ENCODE results near the gene DNAJC15.

Gene DNAJC15

DNA sequence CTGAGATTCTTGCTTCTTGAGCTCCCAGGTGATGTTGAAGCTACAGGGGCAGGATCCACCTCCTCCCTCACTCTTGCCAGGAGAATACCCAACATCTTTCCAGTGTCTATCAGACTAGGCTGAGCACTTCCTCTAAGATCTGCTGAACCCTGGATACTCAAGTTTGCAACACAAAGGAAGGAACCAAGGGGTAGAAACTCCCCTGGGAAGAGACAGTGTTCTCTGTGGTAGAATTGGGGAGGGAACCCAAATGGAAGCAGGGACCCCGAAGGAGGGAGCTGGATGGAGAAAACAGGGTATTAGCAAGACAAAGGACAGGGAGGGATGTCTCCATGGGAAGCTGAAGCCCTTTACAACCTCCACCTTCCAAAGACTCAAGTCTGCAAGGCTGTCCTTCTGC lies 117.6 kb downstream of the DNAJC15 start:
- H3K4me1 ChIP-seq, result no peaks in the 10 kb centered on the region
- no peaks in the 10 kb centered on the region for H3K27me3 ChIP-seq
- no peaks in the 10 kb centered on the region for H3K36me3 ChIP-seq
- no peak overlapping the region for H3K4me3 ChIP-seq (ENCODE audit: low read depth, low read length)
- DNase-seq, result no peak
- TF ChIP-seq, protein P1, sequence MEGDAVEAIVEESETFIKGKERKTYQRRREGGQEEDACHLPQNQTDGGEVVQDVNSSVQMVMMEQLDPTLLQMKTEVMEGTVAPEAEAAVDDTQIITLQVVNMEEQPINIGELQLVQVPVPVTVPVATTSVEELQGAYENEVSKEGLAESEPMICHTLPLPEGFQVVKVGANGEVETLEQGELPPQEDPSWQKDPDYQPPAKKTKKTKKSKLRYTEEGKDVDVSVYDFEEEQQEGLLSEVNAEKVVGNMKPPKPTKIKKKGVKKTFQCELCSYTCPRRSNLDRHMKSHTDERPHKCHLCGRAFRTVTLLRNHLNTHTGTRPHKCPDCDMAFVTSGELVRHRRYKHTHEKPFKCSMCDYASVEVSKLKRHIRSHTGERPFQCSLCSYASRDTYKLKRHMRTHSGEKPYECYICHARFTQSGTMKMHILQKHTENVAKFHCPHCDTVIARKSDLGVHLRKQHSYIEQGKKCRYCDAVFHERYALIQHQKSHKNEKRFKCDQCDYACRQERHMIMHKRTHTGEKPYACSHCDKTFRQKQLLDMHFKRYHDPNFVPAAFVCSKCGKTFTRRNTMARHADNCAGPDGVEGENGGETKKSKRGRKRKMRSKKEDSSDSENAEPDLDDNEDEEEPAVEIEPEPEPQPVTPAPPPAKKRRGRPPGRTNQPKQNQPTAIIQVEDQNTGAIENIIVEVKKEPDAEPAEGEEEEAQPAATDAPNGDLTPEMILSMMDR (IDR thresholded peaks at IDR 0.05; ENCODE audit: low read depth, low read length), result no peak
- H3K9me3 ChIP-seq, result no peaks in the 10 kb centered on the region; the same call in 1 of the 2 replicates

DNA sequence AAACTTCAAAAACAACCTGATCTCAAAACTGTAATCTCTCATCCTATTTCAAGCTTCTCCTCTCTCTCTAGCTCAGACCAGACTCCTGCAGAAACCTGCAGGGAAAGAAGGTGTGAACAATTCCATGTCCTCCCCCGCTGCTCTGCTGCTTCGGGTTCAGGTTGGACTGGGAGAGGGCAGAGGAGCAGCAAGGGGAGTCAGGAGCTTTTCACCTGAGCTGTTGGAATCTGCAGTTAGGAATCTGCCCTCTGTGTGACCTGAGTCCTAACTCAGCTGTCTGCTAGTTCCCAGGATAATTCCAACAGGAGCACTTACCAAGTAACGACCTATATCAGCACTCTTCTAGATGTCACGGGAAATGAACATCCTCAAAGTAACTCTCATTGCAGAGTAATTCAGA lies 118.3 kb downstream of the DNAJC15 start:
- DNase-seq, result no peak
- Histone ChIP-seq H3K27me3 (no peaks in the 10 kb centered on the region), H3K36me3 (no peaks in the 10 kb centered on the region), H3K4me3 (ENCODE audit: low read depth, low read length) (no peak overlapping the region), H3K9me3 (no peaks in the 10 kb centered on the region; the same call in 1 of the 2 replicates), H3K4me1 (no peaks in the 10 kb centered on the region)
- TF ChIP-seq, protein P1 (IDR thresholded peaks at IDR 0.05; ENCODE audit: low read depth, low read length), result no peak

DNA sequence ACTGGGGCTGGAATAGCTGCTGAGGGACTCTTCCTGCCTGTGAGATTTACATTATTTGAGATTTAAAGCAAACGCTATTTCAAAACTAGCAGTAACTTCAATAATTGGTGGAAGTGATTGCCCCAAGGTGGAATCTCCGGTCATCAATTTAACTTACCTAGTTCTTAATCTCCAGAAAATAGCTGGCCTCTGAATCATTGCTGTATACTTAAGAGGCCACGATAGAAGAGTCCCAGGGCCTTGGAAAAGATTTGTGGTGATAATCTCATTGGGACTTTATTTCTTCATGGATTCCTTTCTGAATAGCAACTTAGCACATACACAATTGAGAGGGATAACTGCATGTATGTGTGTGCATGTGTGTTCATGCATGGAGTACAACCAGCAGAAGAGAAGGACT lies 120.2 kb downstream of the DNAJC15 start:
- Histone ChIP-seq H3K27me3 (no peaks in the 10 kb centered on the region), H3K4me3 (ENCODE audit: low read depth, low read length) (no peak overlapping the region), H3K4me1 (no peaks in the 10 kb centered on the region), H3K9me3 (no peaks in the 10 kb centered on the region), H3K36me3 (no peaks in the 10 kb centered on the region)
- TF ChIP-seq, protein P1 (IDR thresholded peaks at IDR 0.05; ENCODE audit: low read depth, low read length), result no peak
- DNase-seq, result no peak

DNA sequence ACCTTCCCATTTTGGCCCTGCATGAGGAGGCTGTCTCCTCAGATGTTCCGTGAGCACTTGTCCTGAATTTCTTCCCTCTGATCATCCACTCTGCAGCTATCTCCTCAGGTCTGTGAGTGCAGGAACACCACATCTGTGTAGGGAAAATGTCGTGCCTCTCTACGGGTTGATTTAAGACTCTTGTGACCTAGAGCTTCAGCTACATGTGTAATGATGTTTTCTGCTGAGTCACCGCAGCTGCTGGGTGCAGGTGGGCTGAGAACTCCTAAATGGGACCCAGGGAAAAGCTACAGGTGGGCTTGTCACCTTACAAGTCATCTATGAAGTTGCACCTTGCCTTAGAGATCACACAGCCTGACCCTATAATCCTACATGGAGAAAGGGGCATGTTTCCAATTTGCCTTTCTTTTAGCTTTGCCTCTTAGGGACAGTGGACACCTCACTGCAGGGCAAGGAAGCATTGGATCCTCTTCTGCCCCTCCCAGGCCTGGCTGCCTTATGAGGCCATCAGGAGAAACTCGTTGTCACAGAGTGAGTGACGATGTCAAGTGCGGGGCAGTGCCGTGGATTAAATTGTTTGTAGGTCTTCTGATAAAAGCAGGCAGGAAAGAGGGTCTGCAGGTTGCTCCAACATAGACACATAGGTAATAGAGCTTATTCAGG lies 122.3 kb downstream of the DNAJC15 start:
- H3K27me3 ChIP-seq, result no peaks in the 10 kb centered on the region
- no peaks in the 10 kb centered on the region for H3K9me3 ChIP-seq
- no peaks in the 10 kb centered on the region for H3K36me3 ChIP-seq
- TF ChIP-seq, protein P1 (IDR thresholded peaks at IDR 0.05; ENCODE audit: low read depth, low read length), result no peak
- no peaks in the 10 kb centered on the region; the same call in 1 of the 2 replicates for H3K4me1 ChIP-seq
- DNase-seq, result no peak
- H3K4me3 ChIP-seq (ENCODE audit: low read depth, low read length), result no peak overlapping the region

DNA sequence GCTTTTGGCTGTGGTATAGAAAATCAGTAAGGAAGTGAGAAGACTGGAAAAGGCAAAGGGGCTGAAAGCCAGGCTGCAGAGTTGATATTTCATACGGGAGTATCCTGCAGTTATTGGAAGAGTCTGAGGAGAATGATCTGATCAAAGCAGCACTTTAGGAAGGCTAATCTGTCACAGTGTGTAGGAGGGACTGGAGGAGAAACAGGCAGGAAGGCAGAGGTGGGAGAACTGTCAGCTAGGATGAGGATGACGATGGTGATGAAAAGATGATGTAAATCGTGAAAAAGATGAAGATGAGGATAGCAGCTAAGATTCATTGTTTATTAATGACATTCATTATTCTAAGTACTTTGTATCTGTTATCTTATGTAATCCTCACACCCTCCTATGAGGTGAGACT lies 123.0 kb downstream of the DNAJC15 start:
- H3K36me3 ChIP-seq, result no peaks in the 10 kb centered on the region
- DNase-seq, result no peak
- H3K4me1 ChIP-seq, result no peaks in the 10 kb centered on the region; the same call in 1 of the 2 replicates
- TF ChIP-seq, protein P1 (IDR thresholded peaks at IDR 0.05; ENCODE audit: low read depth, low read length), result no peak
- H3K4me3 ChIP-seq (ENCODE audit: low read depth, low read length), result no peak overlapping the region
- H3K27me3 ChIP-seq, result no peaks in the 10 kb centered on the region
- H3K9me3 ChIP-seq, result no peaks in the 10 kb centered on the region

DNA sequence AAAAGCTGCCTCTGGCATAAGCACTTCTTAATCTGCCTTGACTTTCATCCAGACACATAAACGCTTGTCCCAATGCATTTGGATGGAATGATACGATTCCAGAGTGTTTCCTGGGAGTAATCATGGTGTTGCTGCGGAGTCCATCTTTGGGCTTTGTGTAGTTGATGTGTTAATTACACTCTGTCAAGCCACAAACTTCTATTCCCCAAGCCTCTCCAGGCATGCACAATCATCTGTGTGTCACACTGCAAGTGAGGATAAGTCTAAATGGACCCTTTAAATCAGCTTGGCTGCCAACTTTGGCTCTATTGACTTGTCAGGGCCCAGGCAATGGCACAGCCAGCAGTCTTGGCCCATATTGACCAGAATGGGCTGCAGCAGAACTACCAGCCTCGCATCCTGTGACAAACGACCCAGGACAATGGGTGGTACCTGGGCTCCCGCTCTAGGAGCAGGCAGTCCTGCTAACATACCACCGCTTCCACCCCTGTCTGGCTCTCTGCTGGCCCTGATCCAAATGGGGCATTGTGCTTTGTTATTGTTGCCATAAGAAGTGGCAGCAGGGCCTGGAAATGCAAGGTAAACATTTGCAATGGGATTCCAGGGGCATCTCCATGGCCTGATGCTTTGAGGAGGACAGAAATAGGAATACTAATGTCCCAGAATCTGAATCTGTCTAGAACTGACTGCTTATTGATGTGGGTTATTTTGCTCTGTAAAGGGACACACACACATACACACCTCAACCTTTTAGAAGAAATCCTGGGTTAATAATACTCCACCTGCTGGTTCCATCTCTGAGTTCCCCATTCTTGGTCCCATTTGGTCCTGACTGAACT lies 127.2 kb downstream of the DNAJC15 start:
- DNase-seq, result no peak
- peaks cover 4% of the 10 kb centered on the region for H3K4me1 ChIP-seq
- H3K36me3 ChIP-seq, result no peaks in the 10 kb centered on the region
- no peak overlapping the region for H3K4me3 ChIP-seq (ENCODE audit: low read depth, low read length)
- H3K9me3 ChIP-seq, result no peaks in the 10 kb centered on the region
- no peaks in the 10 kb centered on the region for H3K27me3 ChIP-seq
- TF ChIP-seq, protein P1 (IDR thresholded peaks at IDR 0.05; ENCODE audit: low read depth, low read length), result no peak

Data from BE2C (cell line).